GM10248 (cell line): ENCODE data around the gene ZFR2.

ENCODE experiments used
- CTCF ChIA-PET: fragments of 300-600 bp; sonication (Branson Sonifier 250); formaldehyde crosslinking; extraction: SDS; loops from one replicate; lab custom pipeline; 2021; ENCODE audit warnings: antibody characterized with exemption; lab: Yijun Ruan, JAX
- POLR2A ChIA-PET: fragments of 350-650 bp; sonication (Branson Sonifier 250); formaldehyde crosslinking; extraction: SDS; loops from one replicate; lab custom pipeline; 2020; ENCODE audit warnings: antibody characterized with exemption; lab: Yijun Ruan, JAX
- DNase-seq: peaks from one replicate; pipeline ENCODE4 v3.0.0; 2012; ENCODE audit errors: extremely low spot score
- CTCF ChIP-seq: IDR thresholded peaks from 2 replicates; pipeline ENCODE4 v1.5.1; 2012; ENCODE audit warnings: mild to moderate bottlenecking, low read depth; ENCODE audit errors: extremely low read depth, missing control alignments, control extremely low read depth

The ZFR2 gene

GRCh38 chr19:3778104-3778867, 90.6 kb downstream of the ZFR2 start:
- no peak for TF ChIP-seq CTCF
- DNase-seq, result no peak
- ChIA-PET POLR2A (no interaction called here), CTCF (no interaction called here)

GRCh38 chr19:3776479-3777040, 92.3 kb downstream of the ZFR2 start:
- no peak for TF ChIP-seq CTCF
- CTCF ChIA-PET, result no interaction called here
- DNase-seq, result no peak
- POLR2A ChIA-PET, result no interaction called here

GRCh38 chr19:3775831-3776230, 93.0 kb downstream of the ZFR2 start:
- ChIA-PET POLR2A (no interaction called here), CTCF (interaction anchor here (4.2 kb wide), 1 partner anchor 13 kb away, joined by 15 read pairs; the partner anchor contains the start of gene MRPL54)
- no peak for TF ChIP-seq CTCF
- no peak for DNase-seq

- no peak for DNase-seq
- TF ChIP-seq CTCF, result no peak
- ChIA-PET POLR2A (no interaction called here), CTCF (interaction anchor here (4.2 kb wide), 1 partner anchor 12 kb away, joined by 15 read pairs; the partner anchor contains the start of gene MRPL54)
These were observed 93.5 kb downstream of the ZFR2 start for GRCh38 chr19:3775374-3775711.

GRCh38 chr19:3774621-3775373, 94.0 kb downstream of the ZFR2 start:
- ChIA-PET CTCF (interaction anchor here (4.2 kb wide), 1 partner anchor 12 kb away, joined by 15 read pairs; the partner anchor contains the start of gene MRPL54), POLR2A (interaction anchor here (0.6 kb wide), 1 partner anchor 9 kb away, joined by 3 read pairs; no protein-coding TSS in a partner anchor)
- no peak for DNase-seq
- TF ChIP-seq CTCF, result no peak

- no peak for DNase-seq
- POLR2A ChIA-PET, result no interaction called here
- CTCF ChIA-PET, result interaction anchor here (4.2 kb wide), 1 partner anchor 11 kb away, joined by 15 read pairs; the partner anchor contains the start of gene MRPL54
- TF ChIP-seq CTCF, result no peak
These were observed 94.9 kb downstream of the ZFR2 start for GRCh38 chr19:3773814-3774515.
